K562 treated with DMSO at 1 percent for 4 hours (cell line): ENCODE results near the gene GPR101. TPM values are rescaled to one million over a fixed set of nuclear protein-coding genes. Genes with fewer than 3 reads are reported as not detected.

Experiments
- total RNA-seq: library from RNA; unstranded; fragments of 300-600 nt; gene quantifications from 2 replicates; pipeline ENCODE4 v1.2.3, GENCODE V29; 2022; ENCODE audit not compliant: insufficient read depth

GPR101 gene, protein sequence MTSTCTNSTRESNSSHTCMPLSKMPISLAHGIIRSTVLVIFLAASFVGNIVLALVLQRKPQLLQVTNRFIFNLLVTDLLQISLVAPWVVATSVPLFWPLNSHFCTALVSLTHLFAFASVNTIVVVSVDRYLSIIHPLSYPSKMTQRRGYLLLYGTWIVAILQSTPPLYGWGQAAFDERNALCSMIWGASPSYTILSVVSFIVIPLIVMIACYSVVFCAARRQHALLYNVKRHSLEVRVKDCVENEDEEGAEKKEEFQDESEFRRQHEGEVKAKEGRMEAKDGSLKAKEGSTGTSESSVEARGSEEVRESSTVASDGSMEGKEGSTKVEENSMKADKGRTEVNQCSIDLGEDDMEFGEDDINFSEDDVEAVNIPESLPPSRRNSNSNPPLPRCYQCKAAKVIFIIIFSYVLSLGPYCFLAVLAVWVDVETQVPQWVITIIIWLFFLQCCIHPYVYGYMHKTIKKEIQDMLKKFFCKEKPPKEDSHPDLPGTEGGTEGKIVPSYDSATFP
- total RNA-seq: not detected in 2 replicates

GRCh38 chrX:137033774-137034507 lies at the start of gene GPR101:
Gene GPR101 (minus strand): TSS chrX:137033995. CDS start chrX:137031674, 2,321 bp downstream.

Other genes with a start within 250 kb of the GPR101 start
- 191 and 205 TPM in 2 replicates for gene RBMX, start 153.3 kb downstream of the GPR101 start, total RNA-seq